Measurements from ENCODE around the gene ATP10A. TPM values are rescaled to one million over a fixed set of nuclear protein-coding genes. Genes with fewer than 3 reads are reported as not detected.

The ATP10A gene
- polyA plus RNA-seq, 3 donors from 2014 or later, result 2.4 to 17.4 (median 7.3) TPM

GRCh38 chr15:25697586-25697985 is 165.5 kb downstream of the ATP10A start:
- H3K4me1 Mint-ChIP-seq, result no peaks in the 10 kb centered on the region
- H3K9me3 Mint-ChIP-seq, result no peaks in the 10 kb centered on the region
- H3K27ac Mint-ChIP-seq, result peak overlapping the region in 1 of 6 donors; percentile 17
- DNase-seq, result no peak
- peaks cover 0 to 4% (median 0%) of the 10 kb centered on the region in 3 donors for H3K27me3 Mint-ChIP-seq (ENCODE audit: low read depth in 3 of 3)
- peaks cover 12 to 53% (median 37%) of the 10 kb centered on the region in 3 donors for H3K36me3 Mint-ChIP-seq
- no peak overlapping the region for H3K4me3 Mint-ChIP-seq

- no peak for DNase-seq
- H3K27me3 Mint-ChIP-seq (ENCODE audit: low read depth in 3 of 3), result peaks cover 0 to 1% (median 0%) of the 10 kb centered on the region in 3 donors
- H3K27ac Mint-ChIP-seq, result no peak overlapping the region
- peaks cover 16 to 65% (median 48%) of the 10 kb centered on the region in 3 donors for H3K36me3 Mint-ChIP-seq
- no peaks in the 10 kb centered on the region for H3K9me3 Mint-ChIP-seq
- no peaks in the 10 kb centered on the region for H3K4me1 Mint-ChIP-seq
- no peak overlapping the region for H3K4me3 Mint-ChIP-seq
These were observed 167.0 kb downstream of the ATP10A start for GRCh38 chr15:25695875-25696760.

GRCh38 chr15:25694823-25695312 is 168.3 kb downstream of the ATP10A start:
- Mint-ChIP-seq H3K9me3 (no peaks in the 10 kb centered on the region), H3K27me3 (ENCODE audit: low read depth in 3 of 3) (peaks cover 0 to 3% (median 0%) of the 10 kb centered on the region in 3 donors), H3K27ac (no peak overlapping the region), H3K4me1 (no peaks in the 10 kb centered on the region), H3K4me3 (no peak overlapping the region), H3K36me3 (peaks cover 16 to 62% (median 41%) of the 10 kb centered on the region in 3 donors)
- no peak for DNase-seq

- Mint-ChIP-seq H3K4me1 (no peaks in the 10 kb centered on the region), H3K4me3 (no peak overlapping the region), H3K36me3 (peaks cover 14 to 66% (median 39%) of the 10 kb centered on the region in 3 donors), H3K9me3 (no peaks in the 10 kb centered on the region), H3K27me3 (ENCODE audit: low read depth in 3 of 3) (peaks cover 0 to 3% (median 0%) of the 10 kb centered on the region in 3 donors), H3K27ac (no peak overlapping the region)
- no peak for DNase-seq
These were observed 168.9 kb downstream of the ATP10A start for GRCh38 chr15:25694239-25694584.

GRCh38 chr15:25693321-25694238 is 169.5 kb downstream of the ATP10A start:
- H3K27ac Mint-ChIP-seq, result peak overlapping the region in 2 of 6 donors; percentile 6 to 36

GRCh38 chr15:25691544-25692430 is 171.3 kb downstream of the ATP10A start:
- H3K27ac Mint-ChIP-seq, result no peak overlapping the region
- no peaks in the 10 kb centered on the region for H3K4me1 Mint-ChIP-seq
- DNase-seq, result no peak

More at GRCh38 chr15:25693321-25694238, 169.5 kb downstream of the ATP10A start:
- no peak overlapping the region for H3K4me3 Mint-ChIP-seq
- H3K27me3 Mint-ChIP-seq (ENCODE audit: low read depth in 3 of 3), result peaks cover 0 to 3% (median 0%) of the 10 kb centered on the region in 3 donors
- no peaks in the 10 kb centered on the region for H3K4me1 Mint-ChIP-seq
- peaks cover 8 to 61% (median 33%) of the 10 kb centered on the region in 3 donors for H3K36me3 Mint-ChIP-seq
- H3K9me3 Mint-ChIP-seq, result no peaks in the 10 kb centered on the region
- DNase-seq, result peak; percentile 15 to 31 (median 26)

GRCh38 chr15:25690673-25691543 is 172.2 kb downstream of the ATP10A start:
- Mint-ChIP-seq H3K4me1 (no peaks in the 10 kb centered on the region), H3K27ac (no peak overlapping the region), H3K4me3 (no peak overlapping the region), H3K9me3 (no peaks in the 10 kb centered on the region), H3K36me3 (peaks cover 13 to 56% (median 22%) of the 10 kb centered on the region in 3 donors), H3K27me3 (ENCODE audit: low read depth in 3 of 3) (peaks cover 0 to 3% (median 0%) of the 10 kb centered on the region in 3 donors)
- no peak for DNase-seq

More at GRCh38 chr15:25691544-25692430, 171.3 kb downstream of the ATP10A start:
- Mint-ChIP-seq H3K9me3 (no peaks in the 10 kb centered on the region), H3K27me3 (ENCODE audit: low read depth in 3 of 3) (peaks cover 0 to 3% (median 0%) of the 10 kb centered on the region in 3 donors), H3K4me3 (no peak overlapping the region), H3K36me3 (peaks cover 16 to 53% (median 26%) of the 10 kb centered on the region in 3 donors)

- no peak overlapping the region for H3K27ac Mint-ChIP-seq
- H3K4me1 Mint-ChIP-seq, result no peaks in the 10 kb centered on the region
- no peak overlapping the region for H3K4me3 Mint-ChIP-seq
- peaks cover 0 to 3% (median 0%) of the 10 kb centered on the region in 3 donors for H3K27me3 Mint-ChIP-seq (ENCODE audit: low read depth in 3 of 3)
- H3K9me3 Mint-ChIP-seq, result no peaks in the 10 kb centered on the region
- H3K36me3 Mint-ChIP-seq, result peaks cover 20 to 60% (median 31%) of the 10 kb centered on the region in 3 donors
- no peak for DNase-seq
These were observed 173.5 kb downstream of the ATP10A start for GRCh38 chr15:25689592-25689991.

GRCh38 chr15:25688166-25688565 is 175.0 kb downstream of the ATP10A start:
- no peak for DNase-seq
- Mint-ChIP-seq H3K4me3 (no peak overlapping the region), H3K27me3 (ENCODE audit: low read depth in 3 of 3) (peaks cover 0 to 3% (median 3%) of the 10 kb centered on the region in 3 donors), H3K36me3 (peaks cover 34 to 63% (median 37%) of the 10 kb centered on the region in 3 donors), H3K4me1 (no peaks in the 10 kb centered on the region), H3K9me3 (no peaks in the 10 kb centered on the region), H3K27ac (no peak overlapping the region)

GRCh38 chr15:25687689-25688088 is 175.4 kb downstream of the ATP10A start:
- no peak for DNase-seq
- Mint-ChIP-seq H3K27ac (no peak overlapping the region), H3K9me3 (no peaks in the 10 kb centered on the region), H3K27me3 (ENCODE audit: low read depth in 3 of 3) (peaks cover 0 to 3% (median 3%) of the 10 kb centered on the region in 3 donors), H3K4me1 (no peaks in the 10 kb centered on the region), H3K36me3 (peaks cover 38 to 66% (median 39%) of the 10 kb centered on the region in 3 donors), H3K4me3 (no peak overlapping the region)

GRCh38 chr15:25687276-25687675 is 175.9 kb downstream of the ATP10A start:
- Mint-ChIP-seq H3K27me3 (ENCODE audit: low read depth in 3 of 3) (peaks cover 0 to 3% (median 3%) of the 10 kb centered on the region in 3 donors), H3K4me3 (no peak overlapping the region), H3K36me3 (peaks cover 36 to 66% (median 37%) of the 10 kb centered on the region in 3 donors), H3K27ac (no peak overlapping the region), H3K9me3 (no peaks in the 10 kb centered on the region), H3K4me1 (no peaks in the 10 kb centered on the region)
- DNase-seq, result no peak

- H3K4me3 Mint-ChIP-seq, result no peak overlapping the region
- peaks cover 0 to 3% (median 3%) of the 10 kb centered on the region in 3 donors for H3K27me3 Mint-ChIP-seq (ENCODE audit: low read depth in 3 of 3)
- no peaks in the 10 kb centered on the region for H3K4me1 Mint-ChIP-seq
- no peaks in the 10 kb centered on the region for H3K9me3 Mint-ChIP-seq
- peaks cover 36 to 66% (median 38%) of the 10 kb centered on the region in 3 donors for H3K36me3 Mint-ChIP-seq
- DNase-seq, result no peak
- no peak overlapping the region for H3K27ac Mint-ChIP-seq
These were observed 176.3 kb downstream of the ATP10A start for GRCh38 chr15:25686780-25687179.
